Measurements from ENCODE around the gene MYBPC2. TPM values are rescaled to one million over a fixed set of nuclear protein-coding genes. Genes with fewer than 3 reads are reported as not detected.

MYBPC2 gene
- total and polyA plus RNA-seq, 12 donors = 0.01 to 0.35 (median 0.13) TPM; not detected in 9

DNA sequence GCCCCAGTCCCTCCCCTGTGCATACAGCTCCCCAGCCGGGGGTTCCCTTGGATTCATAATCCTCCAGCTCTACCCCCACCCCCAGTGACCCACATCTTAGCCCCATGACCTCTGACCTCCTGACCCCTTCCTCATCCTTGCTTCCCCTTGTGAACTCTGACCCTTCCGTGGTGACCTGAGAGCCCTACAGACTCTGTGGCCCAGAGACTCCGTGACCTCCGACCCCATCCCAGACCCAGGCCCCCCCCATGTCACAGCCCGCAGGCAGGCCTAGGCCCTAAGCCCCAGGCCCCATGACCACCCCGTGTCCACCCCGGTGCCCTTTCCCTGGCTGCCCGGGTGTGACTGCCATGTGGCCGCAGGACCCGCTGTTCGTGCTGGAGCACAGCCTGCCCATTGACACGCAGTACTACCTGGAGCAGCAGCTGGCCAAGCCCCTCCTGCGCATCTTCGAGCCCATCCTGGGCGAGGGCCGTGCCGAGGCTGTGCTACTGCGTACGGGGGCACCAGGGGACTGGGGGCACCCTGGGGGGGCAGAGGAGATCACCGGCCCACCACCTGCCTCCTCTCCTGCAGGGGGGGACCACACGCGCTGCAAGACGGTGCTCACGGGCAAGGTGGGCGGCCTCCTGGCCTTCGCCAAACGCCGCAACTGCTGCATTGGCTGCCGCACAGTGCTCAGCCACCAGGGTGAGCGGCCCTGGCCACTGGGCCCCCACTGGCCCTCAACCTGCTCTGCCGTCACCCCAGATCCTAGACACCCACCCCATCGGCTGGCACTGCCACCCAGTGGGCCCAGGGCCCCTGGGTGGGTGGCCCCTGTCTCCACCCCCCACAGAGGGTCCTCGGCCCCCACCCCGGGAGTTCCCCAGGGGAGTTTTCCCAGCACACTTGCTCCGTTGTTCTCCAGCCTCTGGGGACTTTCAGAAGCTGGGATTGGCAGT lies 16.4 kb upstream of the MYBPC2 start:
- WGBS, 2 donors = 89 to 93% methylated on average over 34 to 35 of the region's 35 CpGs
- DNase-seq (no peak), ATAC-seq (peak in 2 of 8 donors; percentile 3 to 9)
- H3K4me1 ChIP-seq = peaks cover 0 to 20% (median 0%) of the 10 kb centered on the region in 9 donors
- TF ChIP-seq, protein P1, sequence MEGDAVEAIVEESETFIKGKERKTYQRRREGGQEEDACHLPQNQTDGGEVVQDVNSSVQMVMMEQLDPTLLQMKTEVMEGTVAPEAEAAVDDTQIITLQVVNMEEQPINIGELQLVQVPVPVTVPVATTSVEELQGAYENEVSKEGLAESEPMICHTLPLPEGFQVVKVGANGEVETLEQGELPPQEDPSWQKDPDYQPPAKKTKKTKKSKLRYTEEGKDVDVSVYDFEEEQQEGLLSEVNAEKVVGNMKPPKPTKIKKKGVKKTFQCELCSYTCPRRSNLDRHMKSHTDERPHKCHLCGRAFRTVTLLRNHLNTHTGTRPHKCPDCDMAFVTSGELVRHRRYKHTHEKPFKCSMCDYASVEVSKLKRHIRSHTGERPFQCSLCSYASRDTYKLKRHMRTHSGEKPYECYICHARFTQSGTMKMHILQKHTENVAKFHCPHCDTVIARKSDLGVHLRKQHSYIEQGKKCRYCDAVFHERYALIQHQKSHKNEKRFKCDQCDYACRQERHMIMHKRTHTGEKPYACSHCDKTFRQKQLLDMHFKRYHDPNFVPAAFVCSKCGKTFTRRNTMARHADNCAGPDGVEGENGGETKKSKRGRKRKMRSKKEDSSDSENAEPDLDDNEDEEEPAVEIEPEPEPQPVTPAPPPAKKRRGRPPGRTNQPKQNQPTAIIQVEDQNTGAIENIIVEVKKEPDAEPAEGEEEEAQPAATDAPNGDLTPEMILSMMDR (IDR thresholded peaks at IDR 0.05) = no peak
- H3K36me3 ChIP-seq = peaks cover 0 to 7% (median 0%) of the 10 kb centered on the region in 9 donors
- peaks cover 8 to 45% (median 40%) of the 10 kb centered on the region in 7 donors for H3K27me3 ChIP-seq
- H3K4me3 ChIP-seq = no peak overlapping the region
- no peak overlapping the region for H3K27ac ChIP-seq
- intact Hi-C loops (cut with DNase I) = loop anchor here in 3 of 10 donors (5.0 kb wide), 2 partner anchors 49 to 59 kb away; partner anchors contain the start of gene NAPSA (in 1 of the 3)
- peaks cover 0 to 6% (median 0%) of the 10 kb centered on the region in 11 donors for H3K9me3 ChIP-seq

- H3K4me1 ChIP-seq = peaks cover 0 to 20% (median 0%) of the 10 kb centered on the region in 9 donors
- WGBS, 2 donors = 72 to 74% methylated on average over 35 to 41 of the region's 42 CpGs
- peaks cover 0 to 7% (median 0%) of the 10 kb centered on the region in 9 donors for H3K36me3 ChIP-seq
- no peak overlapping the region for H3K4me3 ChIP-seq
- TF ChIP-seq, protein P1 (IDR thresholded peaks at IDR 0.05) = no peak
- intact Hi-C loops (cut with DNase I) = loop anchor here in 3 of 10 donors (5.0 kb wide), 2 partner anchors 50 to 60 kb away; partner anchors contain the start of gene NAPSA (in 1 of the 3)
- peaks cover 8 to 56% (median 49%) of the 10 kb centered on the region in 7 donors for H3K27me3 ChIP-seq
- peaks cover 0 to 4% (median 0%) of the 10 kb centered on the region in 11 donors for H3K9me3 ChIP-seq
- ATAC-seq (peak in 1 of 8 donors; percentile 11), DNase-seq (no peak)
- no peak overlapping the region for H3K27ac ChIP-seq
Measured at GRCh38 chr19:50417111-50418081, 15.3 kb upstream of the MYBPC2 start.

DNA sequence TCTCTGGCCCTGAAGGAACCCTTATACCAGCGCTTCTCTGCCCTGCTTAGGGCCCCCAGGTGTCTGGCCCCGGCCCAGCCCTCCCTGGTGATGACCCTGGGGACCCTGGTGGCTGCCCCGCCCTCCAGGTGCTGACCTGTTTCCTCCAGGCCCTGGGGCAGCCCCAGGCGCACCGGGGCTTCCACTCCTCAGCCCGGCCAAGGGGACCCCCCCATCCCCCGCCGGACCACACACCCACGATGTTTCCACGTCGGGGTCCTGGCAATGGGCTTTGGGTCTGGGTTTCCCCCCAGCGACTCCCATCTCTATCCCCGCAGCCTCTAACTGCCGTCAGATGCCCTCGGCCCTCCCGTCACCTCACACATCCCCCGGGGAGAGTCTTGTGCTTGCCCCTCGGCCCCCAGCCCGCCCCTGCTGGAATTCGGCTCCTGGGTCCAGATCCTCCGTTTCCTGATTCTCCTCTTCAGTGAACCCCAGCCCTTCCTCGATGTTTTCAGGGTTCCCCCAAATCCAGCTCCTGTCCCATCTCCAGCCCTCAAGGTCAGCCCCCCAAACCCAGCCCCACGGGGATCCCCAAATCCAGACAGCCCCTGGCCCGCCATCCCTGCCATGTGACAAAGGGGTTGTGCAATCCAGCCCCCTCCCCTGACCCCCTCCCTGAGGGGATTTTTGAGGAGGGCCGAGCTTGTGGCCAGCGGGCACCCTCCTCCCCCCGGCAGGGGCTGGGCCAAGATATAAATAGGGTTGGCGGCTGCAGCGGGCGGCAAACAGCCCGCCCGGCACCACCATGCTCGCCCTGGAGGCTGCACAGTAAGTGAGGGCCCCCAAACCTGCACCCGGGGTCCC lies 14.3 kb upstream of the MYBPC2 start, which contains the start of gene SPIB:
Gene SPIB, plus strand, starts transcription at position 763 of the 846 bp plus-strand sequence. Its CDS starts 25 bp downstream, at position 788.
- TF ChIP-seq, protein P1 (IDR thresholded peaks at IDR 0.05) = no peak
- Histone ChIP-seq H3K27ac (no peak within 1 kb of the TSS), H3K4me1 (peaks cover 0 to 20% (median 0%) of the 10 kb centered on the region in 9 donors), H3K4me3 (no peak within 1 kb of the TSS), H3K27me3 (peaks cover 8 to 62% (median 57%) of the 10 kb centered on the region in 7 donors), H3K9me3 (no peaks in the 10 kb centered on the region), H3K36me3 (peaks cover 0 to 4% (median 0%) of the 10 kb centered on the region in 9 donors)
- WGBS, 2 donors = 20 to 23% methylated on average over 34 of the region's 34 CpGs
- DNase-seq (no peak), ATAC-seq (peak in 2 of 8 donors; percentile 41)
- intact Hi-C loops (cut with DNase I) = loop anchor here in 3 of 10 donors (5.0 kb wide), 2 partner anchors 51 to 61 kb away; partner anchors contain the start of gene NAPSA (in 1 of the 3)
